Trophoblast cell (in vitro differentiated cells and primary cell): ENCODE results near the gene ZPBP.

ENCODE experiments used
- DNase-seq, 2 donors: peaks; one replicate each; pipeline ENCODE4 v3.0.0-alpha.2; 2016
- H2AFZ ChIP-seq: 2 replicates; pipeline ENCODE4 v1.6.1; 2013; ENCODE audit warnings: low read length, moderate library complexity, mild to moderate bottlenecking; ENCODE audit not compliant: insufficient read depth, poor library complexity
- H2AK5ac ChIP-seq: 2 replicates; pipeline ENCODE4 v1.6.1; 2013; ENCODE audit warnings: mild to moderate bottlenecking, low read length
- H2BK120ac ChIP-seq: 2 replicates; pipeline ENCODE4 v1.6.1; 2013; ENCODE audit warnings: low read length, mild to moderate bottlenecking, moderate library complexity; ENCODE audit not compliant: insufficient read depth, poor library complexity
- H2BK12ac ChIP-seq: 2 replicates; pipeline ENCODE4 v1.6.1; 2013; ENCODE audit warnings: mild to moderate bottlenecking, low read length, moderate library complexity
- H2BK5ac ChIP-seq: 2 replicates; pipeline ENCODE4 v1.6.1; 2013; ENCODE audit warnings: low read length, low read depth, moderate library complexity, mild to moderate bottlenecking; ENCODE audit not compliant: poor library complexity
- H3K14ac ChIP-seq: 2 replicates; pipeline ENCODE4 v1.6.1; 2013; ENCODE audit warnings: mild to moderate bottlenecking, low read length
- H3K18ac ChIP-seq: 2 replicates; pipeline ENCODE4 v1.6.1; 2013; ENCODE audit warnings: mild to moderate bottlenecking, low read length
- H3K23ac ChIP-seq: 2 replicates; pipeline ENCODE4 v1.6.1; 2013; ENCODE audit warnings: low read length
- H3K27ac ChIP-seq: 2 replicates; pipeline ENCODE4 v1.5.1; 2013; ENCODE audit warnings: low read depth, mild to moderate bottlenecking, inconsistent platforms, low read length, moderate library complexity
- H3K27me3 ChIP-seq: 2 replicates; pipeline ENCODE4 v1.6.1; 2013; ENCODE audit warnings: inconsistent platforms, mild to moderate bottlenecking, low read length, moderate library complexity; ENCODE audit not compliant: insufficient read depth
- H3K36me3 ChIP-seq, 2 experiments: 1 replicate in 1 of 2; 2 replicates in 1 of 2; pipeline ENCODE4 v1.6.1; 2013; ENCODE audit warnings: low read length in 2 of 2, mild to moderate bottlenecking in 2 of 2, moderate library complexity in 1 of 2; ENCODE audit not compliant: insufficient read depth in 2 of 2, control insufficient read depth in 1 of 2
- H3K4ac ChIP-seq: 2 replicates; pipeline ENCODE4 v1.6.1; 2013; ENCODE audit warnings: low read depth, mild to moderate bottlenecking, low read length, moderate library complexity
- H3K4me1 ChIP-seq, 2 experiments: 1 replicate in 1 of 2; 2 replicates in 1 of 2; pipeline ENCODE4 v1.6.1; 2013; ENCODE audit warnings: low read length in 2 of 2, mild to moderate bottlenecking in 2 of 2, moderate library complexity in 1 of 2; ENCODE audit not compliant: insufficient read depth in 2 of 2, control insufficient read depth in 1 of 2
- H3K4me2 ChIP-seq: 2 replicates; pipeline ENCODE4 v1.6.1; 2013; ENCODE audit warnings: inconsistent platforms, mild to moderate bottlenecking, low read length, moderate library complexity
- H3K4me3 ChIP-seq: 2 replicates; pipeline ENCODE4 v1.5.1; 2013; ENCODE audit warnings: mild to moderate bottlenecking, low read depth, low read length, inconsistent platforms
- H3K79me1 ChIP-seq: one replicate; pipeline ENCODE4 v1.6.1; 2013; ENCODE audit warnings: low read length
- H3K79me2 ChIP-seq: 2 replicates; pipeline ENCODE4 v1.6.1; 2013; ENCODE audit warnings: low read length, mild to moderate bottlenecking; ENCODE audit not compliant: control insufficient read depth, insufficient read depth, poor library complexity
- H3K9ac ChIP-seq: 2 replicates; pipeline ENCODE4 v1.6.1; 2013; ENCODE audit warnings: mild to moderate bottlenecking, low read length
- H3K9me3 ChIP-seq: 2 replicates; pipeline ENCODE4 v1.6.1; 2013; ENCODE audit warnings: low read depth, mild to moderate bottlenecking, control low read depth, inconsistent platforms, low read length; ENCODE audit not compliant: insufficient read depth
- H4K12ac ChIP-seq: 2 replicates; pipeline ENCODE4 v1.6.1; 2013; ENCODE audit warnings: low read depth, mild to moderate bottlenecking, low read length, moderate library complexity
- H4K8ac ChIP-seq: 2 replicates; pipeline ENCODE4 v1.6.1; 2013; ENCODE audit warnings: low read depth, mild to moderate bottlenecking, low read length, moderate library complexity
- H4K91ac ChIP-seq: one replicate; pipeline ENCODE4 v1.6.1; 2013; ENCODE audit warnings: low read depth, mild to moderate bottlenecking, low read length, moderate library complexity
- WGBS: extraction: QIAGEN DNeasy Blood & Tissue Kit; methylation state at CpG from one replicate; pipeline ENCODE4 v1.1.7; 2013; ENCODE audit warnings: missing lambda C conversion rate; ENCODE audit not compliant: insufficient read length, insufficient coverage; ENCODE audit errors: extremely low coverage; 5-methylcytosine and 5-hydroxymethylcytosine counted together

The ZPBP gene

GRCh38 chr7:50088463-50089129 lies 4.5 kb downstream of the ZPBP start:
- no peak overlapping the region for H2BK120ac ChIP-seq
- no peak overlapping the region for H2BK12ac ChIP-seq
- no peak overlapping the region for H3K23ac ChIP-seq
- no peak overlapping the region for H2BK5ac ChIP-seq
- no peak overlapping the region for H4K12ac ChIP-seq
- no peak overlapping the region for H3K4me2 ChIP-seq
- H3K4ac ChIP-seq, result no peak overlapping the region
- DNase-seq, result no peak
- no peaks in the 10 kb centered on the region for H3K27me3 ChIP-seq
- H3K9me3 ChIP-seq, result peaks cover 2% of the 10 kb centered on the region
- H3K4me1 ChIP-seq, result no peaks in the 10 kb centered on the region
- no CpG with 5 or more reads among the region's 2 CpGs for WGBS
- H2AFZ ChIP-seq, result no peak overlapping the region
- H4K8ac ChIP-seq, result no peak overlapping the region
- H2AK5ac ChIP-seq, result no peak overlapping the region
- H3K27ac ChIP-seq, result no peak overlapping the region
- no peaks in the 10 kb centered on the region for H3K79me2 ChIP-seq
- H3K14ac ChIP-seq, result no peak overlapping the region
- H3K18ac ChIP-seq, result no peak overlapping the region
- H3K36me3 ChIP-seq, result no peaks in the 10 kb centered on the region
- no peak overlapping the region for H3K4me3 ChIP-seq
- no peaks in the 10 kb centered on the region for H3K79me1 ChIP-seq
- no peak overlapping the region for H3K9ac ChIP-seq
- no peak overlapping the region for H4K91ac ChIP-seq

GRCh38 chr7:50085344-50085743 lies 7.7 kb downstream of the ZPBP start:
- Histone ChIP-seq H3K14ac (no peak overlapping the region), H3K4me1 (no peaks in the 10 kb centered on the region), H3K79me1 (no peaks in the 10 kb centered on the region), H4K91ac (no peak overlapping the region), H3K4me2 (no peak overlapping the region), H4K12ac (no peak overlapping the region), H3K4me3 (no peak overlapping the region), H3K27me3 (no peaks in the 10 kb centered on the region), H3K27ac (no peak overlapping the region), H2BK5ac (no peak overlapping the region), H2BK12ac (no peak overlapping the region), H3K4ac (no peak overlapping the region), H2BK120ac (no peak overlapping the region), H3K79me2 (no peaks in the 10 kb centered on the region), H2AK5ac (no peak overlapping the region), H3K18ac (no peak overlapping the region), H4K8ac (no peak overlapping the region), H3K23ac (no peak overlapping the region), H3K9ac (no peak overlapping the region), H3K9me3 (no peaks in the 10 kb centered on the region), H2AFZ (no peak overlapping the region), H3K36me3 (no peaks in the 10 kb centered on the region)
- WGBS, result no CpG with 5 or more reads among the region's 5 CpGs
- peak; percentile 17 to 62 for DNase-seq

GRCh38 chr7:50073093-50073492 lies 20.0 kb downstream of the ZPBP start:
- Histone ChIP-seq H3K4me3 (no peak overlapping the region), H3K4ac (no peak overlapping the region), H3K4me2 (no peak overlapping the region), H3K36me3 (no peaks in the 10 kb centered on the region), H4K12ac (no peak overlapping the region), H4K91ac (no peak overlapping the region), H4K8ac (no peak overlapping the region), H3K27ac (no peak overlapping the region), H3K23ac (no peak overlapping the region), H3K27me3 (no peaks in the 10 kb centered on the region), H2AFZ (no peak overlapping the region), H3K14ac (no peak overlapping the region), H2BK5ac (no peak overlapping the region), H3K4me1 (peaks cover 8 to 12% of the 10 kb centered on the region in 2 experiments), H3K9ac (no peak overlapping the region), H2AK5ac (no peak overlapping the region), H3K18ac (no peak overlapping the region), H2BK12ac (no peak overlapping the region), H3K79me1 (peaks cover 10% of the 10 kb centered on the region), H3K9me3 (peaks cover 11% of the 10 kb centered on the region), H2BK120ac (no peak overlapping the region), H3K79me2 (no peaks in the 10 kb centered on the region)
- no peak for DNase-seq

- H4K91ac ChIP-seq, result peak overlapping the region; percentile 54
- H3K27ac ChIP-seq, result peak overlapping the region; percentile 53
- H3K9me3 ChIP-seq, result peaks cover 11% of the 10 kb centered on the region
- no CpG with 5 or more reads among the region's 8 CpGs for WGBS
- H3K18ac ChIP-seq, result peak overlapping the region; percentile 4
- H2AFZ ChIP-seq, result peak overlapping the region; percentile 3
- H4K12ac ChIP-seq, result no peak overlapping the region
- peaks cover 10% of the 10 kb centered on the region for H3K79me1 ChIP-seq
- no peak overlapping the region for H3K9ac ChIP-seq
- H3K4me3 ChIP-seq, result no peak overlapping the region
- no peak overlapping the region for H2AK5ac ChIP-seq
- peak overlapping the region; percentile 2 for H2BK120ac ChIP-seq
- peak overlapping the region; percentile 20 for H2BK5ac ChIP-seq
- H3K79me2 ChIP-seq, result no peaks in the 10 kb centered on the region
- H3K14ac ChIP-seq, result peak overlapping the region; percentile 13
- H4K8ac ChIP-seq, result peak overlapping the region; percentile 5
- H2BK12ac ChIP-seq, result peak overlapping the region; percentile 13
- peaks cover 9 to 14% of the 10 kb centered on the region in 2 experiments for H3K4me1 ChIP-seq
- H3K27me3 ChIP-seq, result no peaks in the 10 kb centered on the region
- DNase-seq, result peak; percentile 23 to 24
- no peak overlapping the region for H3K23ac ChIP-seq
- no peak overlapping the region for H3K4ac ChIP-seq
- H3K4me2 ChIP-seq, result peak overlapping the region; percentile 53
- no peaks in the 10 kb centered on the region for H3K36me3 ChIP-seq
Measured at GRCh38 chr7:50069613-50070012, 23.4 kb downstream of the ZPBP start.
